Measurements from ENCODE around the gene RXFP4.

DNA sequence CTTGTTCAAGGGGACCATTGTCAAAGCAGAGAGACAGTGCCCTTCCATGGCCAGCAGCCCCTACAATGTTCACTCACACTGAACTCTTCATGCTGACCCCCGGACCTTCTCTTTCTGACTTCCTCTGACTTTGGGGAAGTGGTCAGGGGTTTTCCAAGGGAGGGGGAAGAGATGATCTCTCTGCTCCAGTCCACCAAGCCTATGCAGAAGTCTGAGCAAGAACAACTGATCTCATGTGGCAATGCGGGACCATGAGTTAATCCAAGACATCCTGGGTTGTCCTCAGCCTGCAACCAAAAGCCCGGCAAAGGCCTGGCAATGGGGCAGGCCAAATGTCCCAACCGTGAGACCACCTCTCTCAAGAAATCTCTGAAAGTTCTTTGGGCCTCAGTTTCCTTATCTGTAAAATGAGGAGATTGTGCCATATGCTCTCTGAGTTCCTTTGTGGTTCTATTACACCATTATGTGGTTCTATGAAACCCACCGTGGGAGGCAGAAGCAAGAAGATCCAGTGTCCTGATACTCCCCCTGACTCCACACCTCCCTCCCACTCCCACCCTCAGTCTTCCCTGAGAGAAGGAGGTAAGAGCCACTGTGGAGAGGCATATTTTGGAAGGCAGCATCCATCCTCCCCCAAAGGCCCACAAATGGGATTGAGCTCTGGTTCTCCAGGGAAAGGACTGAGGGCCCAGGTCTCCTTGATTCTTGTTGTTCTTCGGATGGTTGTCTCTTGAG lies 48.7 kb downstream of the RXFP4 start:
- TF ChIP-seq, protein P1, sequence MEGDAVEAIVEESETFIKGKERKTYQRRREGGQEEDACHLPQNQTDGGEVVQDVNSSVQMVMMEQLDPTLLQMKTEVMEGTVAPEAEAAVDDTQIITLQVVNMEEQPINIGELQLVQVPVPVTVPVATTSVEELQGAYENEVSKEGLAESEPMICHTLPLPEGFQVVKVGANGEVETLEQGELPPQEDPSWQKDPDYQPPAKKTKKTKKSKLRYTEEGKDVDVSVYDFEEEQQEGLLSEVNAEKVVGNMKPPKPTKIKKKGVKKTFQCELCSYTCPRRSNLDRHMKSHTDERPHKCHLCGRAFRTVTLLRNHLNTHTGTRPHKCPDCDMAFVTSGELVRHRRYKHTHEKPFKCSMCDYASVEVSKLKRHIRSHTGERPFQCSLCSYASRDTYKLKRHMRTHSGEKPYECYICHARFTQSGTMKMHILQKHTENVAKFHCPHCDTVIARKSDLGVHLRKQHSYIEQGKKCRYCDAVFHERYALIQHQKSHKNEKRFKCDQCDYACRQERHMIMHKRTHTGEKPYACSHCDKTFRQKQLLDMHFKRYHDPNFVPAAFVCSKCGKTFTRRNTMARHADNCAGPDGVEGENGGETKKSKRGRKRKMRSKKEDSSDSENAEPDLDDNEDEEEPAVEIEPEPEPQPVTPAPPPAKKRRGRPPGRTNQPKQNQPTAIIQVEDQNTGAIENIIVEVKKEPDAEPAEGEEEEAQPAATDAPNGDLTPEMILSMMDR (IDR thresholded peaks at IDR 0.05), result no peak
- no peak for TF ChIP-seq SIN3A (IDR thresholded peaks at IDR 0.05; ENCODE audit: borderline replicate concordance, low read depth, low read length)
- no peak for TF ChIP-seq CHD2 (IDR thresholded peaks at IDR 0.05; ENCODE audit: low read length, partially characterized antibody)
